OCI-LY7 (cell line): ENCODE data around the gene DNAI2.

Source experiments
- CTCF ChIP-seq: fragments of 200-600 bp; sonication (generic); conservative IDR thresholded peaks from 2 replicates; pipeline ENCODE4 v1.5.1; 2014; ENCODE audit warnings: mild to moderate bottlenecking, antibody characterized with exemption, low read length, moderate library complexity, mixed read lengths
- EZH2phosphoT487 ChIP-seq: fragments of 200-600 bp; sonication (generic); IDR thresholded peaks from 2 replicates; pipeline ENCODE4 v1.6.1; 2018; ENCODE audit warnings: low read depth, borderline replicate concordance, mild to moderate bottlenecking, mixed run types, antibody characterized with exemption, low read length, moderate library complexity, mixed read lengths

- TF ChIP-seq CTCF (no peak), EZH2phosphoT487 (no peak)
Observed at GRCh38 chr17:74359916-74360315, 85.9 kb downstream of the DNAI2 start.
